GM19455 (cell line): ENCODE data around the gene GALNTL6.

Source experiments
- ATAC-seq: cut with Tn5 transposase; IDR thresholded peaks from one replicate; pipeline ENCODE4 v1.9.1; 2021; ENCODE audit not compliant: unreplicated experiment

The GALNTL6 gene

GRCh38 chr4:172650758-172651530 is 837.7 kb downstream of the GALNTL6 start:
- no peak for ATAC-seq

GRCh38 chr4:172651961-172652360 is 838.8 kb downstream of the GALNTL6 start:
- no peak for ATAC-seq

- no peak for ATAC-seq
Measured at GRCh38 chr4:172652369-172652768, 839.2 kb downstream of the GALNTL6 start.

DNA sequence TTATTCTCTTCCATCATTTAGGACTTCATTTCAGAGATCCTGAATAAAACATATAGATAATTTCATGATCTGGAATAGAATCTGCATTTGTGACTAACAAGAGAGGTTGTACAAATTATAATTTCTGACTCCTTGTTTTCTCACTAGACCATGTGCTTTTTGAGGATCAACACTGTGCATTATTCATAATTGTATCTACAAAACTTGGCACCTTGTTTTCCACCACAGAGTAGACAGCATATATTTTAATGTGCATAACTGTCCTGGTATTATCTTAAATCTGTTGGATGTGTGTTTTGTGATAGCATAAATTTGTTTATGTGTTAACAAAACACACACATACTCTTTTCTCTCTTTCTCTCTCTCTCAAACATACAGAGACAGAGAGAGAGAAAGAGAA is 840.5 kb downstream of the GALNTL6 start:
- ATAC-seq: no peak

GRCh38 chr4:172654457-172654856 is 841.3 kb downstream of the GALNTL6 start:
- no peak for ATAC-seq

DNA sequence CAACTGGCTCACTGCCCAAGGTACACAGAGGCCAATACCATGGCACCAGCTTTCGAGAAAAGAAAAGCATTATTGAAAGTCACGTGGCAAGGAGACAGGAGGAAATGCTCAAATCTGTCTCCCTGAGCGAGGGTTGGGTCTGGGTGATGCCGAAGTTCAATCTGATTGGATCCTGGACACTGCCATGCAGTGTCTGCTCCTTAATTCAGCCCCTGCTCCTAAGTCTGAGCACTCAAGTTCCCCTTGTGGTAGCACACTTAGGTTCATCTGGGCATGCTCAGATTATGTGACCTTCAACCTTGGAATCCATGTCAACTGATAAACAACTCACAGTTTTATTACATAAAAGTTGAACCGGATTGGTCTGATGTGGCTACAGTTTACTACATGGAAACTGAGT is 842.9 kb downstream of the GALNTL6 start:
- no peak for ATAC-seq

DNA sequence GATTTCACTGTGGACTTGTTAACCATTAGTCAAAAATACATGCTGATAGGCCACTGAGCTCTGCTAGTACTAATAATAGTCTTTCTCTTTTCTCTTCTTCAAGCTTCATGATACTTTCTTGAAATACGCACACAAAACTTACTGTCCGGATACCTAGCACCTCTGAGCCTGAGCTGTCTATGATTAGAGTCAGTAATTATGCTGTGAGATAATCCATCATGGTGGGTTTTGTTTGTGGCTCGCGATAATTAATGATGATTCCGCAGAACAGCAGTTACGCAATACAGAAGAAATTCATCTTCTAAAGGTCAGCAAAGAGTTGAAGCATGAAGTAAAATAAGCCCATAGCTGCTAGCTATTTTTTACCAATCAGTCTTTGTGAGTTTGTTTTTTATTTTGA is 843.9 kb downstream of the GALNTL6 start:
- ATAC-seq: no peak

- no peak for ATAC-seq
Measured at GRCh38 chr4:172660251-172660650, 847.0 kb downstream of the GALNTL6 start.

DNA sequence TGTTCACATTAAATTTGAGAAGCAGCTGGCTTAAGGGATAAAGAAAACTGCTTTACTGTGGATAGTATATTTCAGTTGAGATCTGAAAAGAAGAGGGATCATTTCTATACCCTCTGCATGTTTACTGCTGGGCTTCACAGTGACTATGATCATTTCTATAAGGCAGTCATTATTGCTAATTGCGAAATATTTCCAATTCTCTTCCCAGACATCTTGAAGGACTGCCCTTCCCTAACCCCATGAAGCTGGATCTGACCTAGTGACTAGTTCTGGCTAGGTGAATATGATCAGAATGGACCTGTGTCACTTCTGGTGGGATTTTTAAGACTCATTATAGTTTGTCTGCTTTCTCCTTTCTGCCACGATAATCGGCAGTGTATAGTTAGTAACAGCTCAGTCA is 848.9 kb downstream of the GALNTL6 start:
- ATAC-seq: no peak

- no peak for ATAC-seq
Measured at GRCh38 chr4:172666711-172667368, 853.6 kb downstream of the GALNTL6 start.

DNA sequence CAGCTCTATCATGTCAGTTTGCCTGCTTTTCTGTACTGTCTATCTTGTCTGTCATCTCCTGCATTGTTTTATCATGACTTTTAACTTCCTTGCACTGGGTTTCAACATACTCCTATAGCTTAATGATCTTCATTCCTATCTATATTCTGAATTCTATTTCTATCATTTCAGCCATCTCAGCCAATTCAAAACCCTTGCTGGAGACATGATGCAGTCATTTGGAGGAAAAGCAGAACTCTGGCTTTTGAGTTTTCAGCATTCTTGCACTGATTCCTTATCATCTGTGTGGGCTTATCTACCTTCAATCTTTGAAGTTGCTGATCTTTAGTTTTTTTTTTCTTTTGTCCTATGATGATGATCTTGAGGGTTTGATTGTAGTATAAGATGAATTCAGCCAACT is 861.6 kb downstream of the GALNTL6 start:
- no peak for ATAC-seq

DNA sequence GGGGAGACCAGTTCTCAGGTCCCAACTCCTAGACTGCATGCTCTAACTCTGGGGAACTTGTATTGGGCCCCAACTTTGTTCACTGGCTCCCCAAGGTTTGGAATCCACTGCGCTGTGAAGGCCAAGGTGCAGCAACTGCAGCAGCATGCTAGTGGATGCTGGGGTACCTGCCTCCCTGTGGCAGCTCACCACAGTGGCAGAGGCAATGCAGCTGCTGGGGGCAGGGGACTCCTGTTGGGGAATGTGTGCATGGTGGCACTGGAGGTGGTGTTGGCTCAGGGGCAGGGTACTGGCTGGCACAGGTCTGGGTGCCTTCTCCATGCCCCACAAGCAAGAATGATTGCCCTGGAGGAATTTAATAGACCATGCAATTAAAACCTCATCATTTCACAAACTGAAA is 862.0 kb downstream of the GALNTL6 start:
- no peak for ATAC-seq

DNA sequence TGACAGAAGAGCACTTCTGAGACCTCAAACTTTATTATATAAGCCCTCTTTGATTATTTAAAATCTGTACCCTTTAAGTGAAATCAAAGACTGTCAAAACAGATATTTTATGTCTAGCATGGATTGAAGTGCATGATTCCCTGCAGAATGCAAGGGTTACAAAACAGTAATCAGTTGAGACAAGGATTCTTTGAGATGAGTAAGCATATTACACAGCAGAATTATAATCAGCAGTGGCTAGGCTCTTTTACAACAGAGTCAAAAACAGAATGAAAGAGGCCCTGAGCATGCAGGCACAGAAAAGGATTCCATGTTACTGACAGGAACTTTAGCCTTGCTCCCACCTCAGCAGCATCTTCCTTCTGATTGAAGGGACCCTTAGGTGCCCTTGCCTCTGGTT is 867.5 kb downstream of the GALNTL6 start:
- ATAC-seq: no peak

GRCh38 chr4:172683021-172683420 is 869.8 kb downstream of the GALNTL6 start:
- ATAC-seq: no peak

GRCh38 chr4:172686021-172686420 is 872.8 kb downstream of the GALNTL6 start:
- ATAC-seq: no peak

GRCh38 chr4:172688534-172688933 is 875.3 kb downstream of the GALNTL6 start:
- ATAC-seq: no peak

GRCh38 chr4:172691552-172691951 is 878.3 kb downstream of the GALNTL6 start:
- ATAC-seq: no peak

GRCh38 chr4:172692701-172693100 is 879.5 kb downstream of the GALNTL6 start:
- ATAC-seq: no peak

GRCh38 chr4:172698256-172698655 is 885.1 kb downstream of the GALNTL6 start:
- no peak for ATAC-seq

DNA sequence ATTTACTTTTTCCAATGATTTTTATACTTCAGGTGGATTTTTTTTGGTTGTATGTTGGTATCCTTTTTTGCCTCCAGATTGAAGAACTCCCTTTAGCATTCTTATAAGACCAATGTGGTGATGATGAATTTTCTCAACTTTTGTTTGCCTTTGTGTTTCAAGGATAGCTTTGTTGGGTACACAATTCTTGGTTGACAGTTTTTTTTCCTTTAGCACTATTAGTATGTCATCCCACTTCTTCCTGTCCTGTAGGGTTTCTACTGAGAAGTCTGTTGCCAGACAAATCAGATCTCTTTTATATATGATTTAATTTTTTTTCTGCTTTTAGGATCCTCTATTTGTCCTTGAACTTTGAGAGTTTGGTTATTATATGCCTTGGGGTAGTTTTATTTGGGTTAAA is 892.4 kb downstream of the GALNTL6 start:
- ATAC-seq: no peak

- ATAC-seq: no peak
Measured at GRCh38 chr4:172706000-172706399, 892.8 kb downstream of the GALNTL6 start.

DNA sequence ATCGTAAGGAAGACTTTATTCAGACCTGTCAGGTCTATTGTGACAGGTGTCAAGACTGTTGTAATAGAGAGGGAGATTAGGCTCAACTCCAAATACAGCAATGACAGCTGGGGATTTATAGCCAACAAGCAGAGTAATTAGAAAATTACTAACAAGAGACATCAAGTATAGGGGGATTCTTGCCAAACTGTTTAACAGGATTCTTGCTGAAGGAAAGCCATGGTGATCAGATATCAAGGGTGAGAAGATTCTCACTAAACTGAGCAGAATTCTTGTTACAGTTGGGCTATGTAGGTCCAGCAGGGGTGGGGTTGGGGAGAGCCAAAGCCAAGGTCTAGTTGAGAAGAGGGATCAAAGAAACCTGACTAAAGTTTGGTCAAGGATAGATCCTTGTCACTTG is 894.4 kb downstream of the GALNTL6 start:
- ATAC-seq: no peak

GRCh38 chr4:172708184-172708583 is 895.0 kb downstream of the GALNTL6 start:
- no peak for ATAC-seq
